Activated T-cell treated with anti-CD3 and anti-CD28 coated beads for 4 hours (primary cell): ENCODE data around the gene NR1H4.
"Not testable (repeated sequence)": the region's sequence is repeated elsewhere in the genome, so short reads cannot be mapped to it uniquely, and the experiment has no call there.

Experiments
- DNase-seq: peaks from one replicate; pipeline ENCODE4 v3.0.0-alpha.2; 2020

The NR1H4 gene

DNA sequence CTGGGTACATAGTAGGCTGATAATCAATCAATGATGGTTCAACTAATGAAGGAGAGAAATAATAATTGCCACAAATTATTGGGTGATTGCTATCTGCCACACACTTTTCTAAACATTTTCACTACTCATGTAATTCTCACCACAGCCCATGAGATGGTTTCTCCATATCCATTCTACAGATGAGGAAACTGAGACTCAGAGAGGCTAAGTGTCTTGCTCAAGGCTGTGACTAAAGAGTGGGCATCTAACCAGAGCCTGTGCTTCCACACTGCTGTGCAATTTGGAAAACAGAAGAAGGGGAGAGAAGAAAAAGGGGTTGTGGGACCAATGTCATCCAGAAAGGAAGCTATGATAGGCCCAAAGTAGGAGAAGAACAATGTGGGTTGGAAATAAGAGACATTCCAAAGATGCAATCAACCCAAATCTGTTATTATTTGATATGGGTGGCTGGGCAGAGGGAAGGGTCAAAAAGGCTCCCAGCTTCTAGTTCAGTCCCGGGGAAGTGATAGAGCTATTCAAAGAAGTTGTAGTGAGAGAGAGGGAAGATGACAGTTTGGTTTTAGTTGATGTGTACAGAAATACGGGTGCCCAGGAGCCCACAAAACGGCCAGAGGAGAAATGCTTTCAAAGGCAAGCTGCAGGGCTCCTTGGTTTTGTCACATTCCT is 483 bp upstream of the NR1H4 start:
- DNase-seq: no peak

DNA sequence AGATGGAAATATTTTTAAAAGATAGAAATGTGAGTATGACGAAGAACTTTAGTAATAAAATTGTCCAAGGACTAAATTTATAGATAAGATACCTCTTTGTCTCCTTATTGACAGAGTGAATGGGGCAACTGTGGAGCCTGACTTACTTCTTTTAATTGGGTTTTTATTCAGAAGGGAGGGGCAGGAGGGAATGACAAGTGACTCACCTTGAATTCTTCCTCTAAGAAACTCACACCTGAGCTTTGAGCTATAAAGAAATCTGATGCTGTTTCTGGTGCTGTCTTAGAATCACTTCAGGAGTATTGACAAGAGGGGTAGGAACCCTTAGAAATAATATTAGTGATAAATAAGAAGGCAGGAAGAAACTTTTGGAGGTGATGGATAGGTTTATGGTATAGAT is 951 bp downstream of the NR1H4 start:
- no peak for DNase-seq

DNA sequence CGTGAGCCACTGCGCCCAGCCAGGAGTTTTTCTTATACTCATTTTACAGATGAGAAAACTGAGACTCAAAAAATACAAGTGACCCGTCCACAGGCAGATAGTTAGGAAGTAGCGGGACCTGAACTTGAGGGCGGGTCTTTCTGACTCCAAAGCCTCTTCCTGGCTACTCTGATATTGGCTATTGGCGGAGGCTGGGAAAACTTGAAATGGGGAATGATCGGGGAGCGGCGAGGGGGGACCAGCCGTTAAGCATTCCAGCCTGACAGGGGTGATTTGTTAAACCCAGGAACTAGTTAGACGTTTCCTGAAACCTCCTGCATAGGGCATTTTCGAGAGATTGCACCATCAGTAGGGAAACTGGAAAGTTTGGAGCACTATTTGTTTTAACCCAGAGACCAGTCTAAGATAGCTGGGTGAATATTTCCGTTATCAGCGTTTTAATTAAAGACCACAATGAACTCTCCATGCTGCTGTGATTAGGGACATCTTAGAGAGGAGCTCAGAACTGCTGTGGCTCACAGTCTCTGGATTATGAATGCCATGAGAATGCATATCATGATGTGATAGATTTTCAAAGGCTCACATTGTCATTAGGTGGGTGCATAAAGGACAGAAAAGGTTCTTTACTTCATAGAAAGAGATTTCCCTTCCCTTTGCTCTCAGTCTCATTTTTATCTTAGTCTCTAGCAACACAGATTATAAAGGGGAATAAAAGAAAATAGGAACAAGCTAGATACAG is 2.5 kb downstream of the NR1H4 start:
- DNase-seq: no peak

DNA sequence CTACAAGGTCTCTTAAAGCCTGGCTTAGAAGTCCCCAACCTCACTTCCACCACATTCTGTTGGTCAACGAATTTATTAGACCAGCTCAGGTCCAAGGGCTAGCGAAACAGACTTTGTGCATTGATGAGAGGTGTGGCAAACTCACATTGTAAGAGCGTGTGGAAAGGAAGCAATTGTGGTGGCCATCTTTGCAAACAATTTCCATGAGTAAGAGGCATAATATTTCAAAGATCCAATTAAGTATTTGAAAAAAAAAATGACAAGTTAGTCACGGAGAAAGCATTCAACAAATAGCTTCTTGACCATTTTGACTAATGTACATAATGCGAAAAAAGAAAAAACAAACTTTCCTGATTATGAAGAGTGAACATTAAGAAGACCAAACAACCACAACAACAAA is 7.4 kb downstream of the NR1H4 start:
- DNase-seq: no peak

DNA sequence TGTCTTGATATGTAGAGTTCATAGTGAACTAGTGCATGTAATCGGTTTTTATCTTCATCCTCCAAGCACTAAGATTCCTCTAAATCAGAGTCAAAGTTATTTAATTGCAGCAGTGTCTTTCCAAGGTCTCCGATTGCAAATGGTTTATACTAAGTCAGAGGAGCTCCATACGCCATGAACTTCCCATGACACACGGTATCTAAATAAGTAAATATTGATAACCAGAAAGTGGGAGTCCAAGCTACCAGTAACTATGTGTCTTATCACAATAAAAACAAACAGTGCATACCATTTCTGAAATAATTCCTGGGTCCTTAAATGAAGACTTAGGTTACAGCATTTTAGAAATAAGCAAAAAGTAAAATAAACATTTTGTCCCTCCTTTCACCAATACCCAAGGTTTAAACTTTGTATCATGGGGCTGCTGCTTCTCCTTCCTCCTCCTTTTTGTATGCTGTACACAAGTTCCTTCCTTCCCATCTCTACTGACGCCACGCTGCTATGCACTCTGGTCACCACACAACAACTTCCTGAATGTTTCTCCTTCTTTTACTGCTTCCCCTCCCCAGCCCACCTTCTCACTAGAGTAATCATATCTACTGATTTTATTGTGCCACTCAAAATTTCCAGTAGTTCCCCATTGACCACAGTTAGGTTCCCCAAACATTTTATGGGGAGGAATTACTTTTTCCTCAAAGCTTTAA is 10.7 kb downstream of the NR1H4 start:
- DNase-seq: no peak

DNA sequence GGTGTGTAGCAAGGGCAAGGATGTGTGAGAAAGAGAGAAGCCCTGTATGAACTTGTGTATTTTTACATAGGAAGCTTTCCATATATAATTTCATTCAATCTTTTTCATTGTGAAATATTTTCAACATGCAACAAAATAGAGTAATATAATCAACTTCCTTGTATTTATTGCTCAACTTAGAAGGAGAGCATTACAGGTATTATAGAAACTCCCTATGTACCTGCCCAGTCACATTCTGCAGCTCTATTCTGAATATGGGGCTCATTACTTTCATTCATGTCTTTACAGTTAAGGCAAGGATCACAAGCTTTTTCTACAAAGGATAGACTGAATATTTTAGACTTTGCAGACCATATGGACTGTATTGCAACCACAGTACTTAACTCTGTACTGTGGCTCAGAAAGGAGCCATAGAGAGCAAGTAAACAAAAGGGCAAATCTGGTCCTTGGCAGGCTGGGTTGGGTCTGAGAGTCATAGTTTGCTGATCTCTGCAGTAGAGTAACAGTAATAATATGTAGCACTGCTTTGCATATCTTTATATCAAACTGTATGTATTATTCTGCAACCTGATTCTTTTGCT is 11.3 kb downstream of the NR1H4 start:
- DNase-seq: no peak

DNA sequence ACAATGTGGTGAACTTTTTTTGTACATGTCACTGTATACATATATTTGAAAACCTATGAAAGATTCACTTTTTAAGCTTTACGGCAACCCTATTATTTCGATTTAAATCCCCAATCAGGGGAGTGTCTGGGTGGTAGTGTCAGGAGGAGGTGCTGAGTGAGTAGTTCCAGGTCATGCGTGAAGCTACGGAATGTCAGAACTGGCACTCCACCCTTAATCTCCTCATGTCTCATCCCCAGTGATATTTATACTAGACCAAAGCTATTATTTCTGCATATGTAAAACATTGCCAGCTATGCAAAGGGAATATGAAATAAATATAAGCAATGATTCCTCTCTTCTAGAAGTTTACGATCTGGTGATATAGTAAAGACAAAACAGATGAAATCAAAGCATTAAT is 12.3 kb downstream of the NR1H4 start:
- DNase-seq: no peak

DNA sequence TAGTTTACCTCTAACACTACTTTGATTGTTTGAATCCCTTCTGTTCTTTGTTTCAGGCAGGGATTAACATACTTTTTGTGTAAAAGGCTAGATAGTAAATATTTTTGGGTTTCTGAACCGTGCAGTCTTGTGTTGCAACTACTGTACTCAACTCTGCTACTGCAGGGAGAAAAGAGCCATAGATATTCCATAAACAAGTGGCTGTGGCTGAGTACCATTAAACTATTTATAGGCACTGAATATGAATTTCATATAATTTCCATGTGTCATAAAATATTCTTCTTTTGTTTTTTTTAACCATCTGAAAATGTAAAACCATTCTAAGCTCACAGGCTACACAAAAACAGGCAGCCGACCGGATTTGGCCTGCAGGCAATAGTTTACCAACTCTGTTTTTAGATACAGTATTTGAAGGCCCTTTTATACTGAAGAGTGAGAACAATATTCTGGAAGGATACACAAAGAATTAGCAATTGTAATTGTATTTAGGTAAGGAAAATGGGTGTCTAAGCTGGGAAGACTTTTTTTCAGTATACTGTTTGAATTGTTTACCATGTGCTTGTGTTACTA is 15.7 kb downstream of the NR1H4 start:
- no peak for DNase-seq

DNA sequence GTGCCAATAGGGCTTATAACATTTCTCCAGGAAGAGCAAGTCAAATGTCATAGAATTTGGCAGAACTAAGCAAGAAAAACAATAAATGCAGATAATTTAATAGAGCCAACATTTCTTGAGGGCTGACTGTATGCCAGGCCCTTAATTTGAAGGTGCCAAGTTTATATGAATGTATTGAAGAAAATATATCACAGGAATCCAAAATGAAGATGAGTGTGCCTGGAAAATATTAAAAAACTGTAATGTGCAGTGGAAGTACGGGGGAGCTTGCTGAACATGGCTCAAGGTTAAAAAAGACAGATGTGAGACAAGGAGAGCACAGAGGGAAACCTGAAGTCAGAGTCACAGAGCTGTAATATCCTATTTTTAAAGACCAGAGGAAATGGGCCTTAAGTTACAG is 16.4 kb downstream of the NR1H4 start:
- no peak for DNase-seq

DNA sequence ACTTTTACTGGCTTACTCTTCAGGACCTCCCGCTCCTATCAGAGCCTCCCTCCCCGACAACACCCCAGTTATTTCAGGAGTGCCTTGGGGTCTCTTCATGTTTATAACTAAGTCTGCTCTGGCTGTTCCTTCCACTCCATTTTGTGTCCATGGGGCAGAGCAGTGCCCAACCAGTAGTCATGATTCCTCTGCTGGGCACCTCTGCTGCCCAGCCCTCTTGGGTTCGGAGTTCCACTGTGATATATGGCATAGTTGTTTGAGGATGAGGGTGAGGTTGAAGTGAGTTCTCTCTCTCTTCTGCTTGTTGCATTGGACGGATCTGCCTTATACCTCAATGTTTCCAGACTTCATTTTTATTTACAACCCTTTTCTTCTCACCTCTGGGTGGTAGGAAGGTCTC is 17.4 kb downstream of the NR1H4 start:
- no peak for DNase-seq

DNA sequence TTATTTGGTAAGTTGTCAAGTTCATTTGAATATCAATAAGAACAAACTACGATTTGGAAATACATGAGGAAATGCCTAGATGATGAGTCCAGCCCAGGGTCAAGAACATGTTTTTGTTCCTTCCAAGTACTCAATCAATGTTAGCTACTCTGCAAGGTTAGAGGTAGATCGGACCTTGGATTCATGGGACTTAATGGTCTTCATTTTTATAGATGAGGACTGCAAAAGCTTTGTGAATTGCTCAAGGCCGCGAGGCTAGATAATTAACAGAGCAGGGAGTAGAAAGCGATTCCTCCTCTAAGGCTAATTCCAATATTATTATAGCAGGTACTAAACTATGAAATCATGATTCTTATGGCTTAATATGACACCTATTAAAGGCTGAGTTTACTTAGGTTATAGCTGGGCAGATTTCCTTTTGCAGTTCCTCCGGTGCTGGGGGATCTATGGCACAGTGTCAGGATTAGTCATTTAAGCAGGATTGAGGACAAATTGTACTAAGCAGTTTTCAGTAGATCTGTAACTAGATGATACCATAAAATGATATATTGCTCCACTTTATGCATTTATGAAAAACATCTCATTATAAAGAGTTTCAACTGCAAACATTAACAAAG is 19.8 kb downstream of the NR1H4 start:
- DNase-seq: no peak

DNA sequence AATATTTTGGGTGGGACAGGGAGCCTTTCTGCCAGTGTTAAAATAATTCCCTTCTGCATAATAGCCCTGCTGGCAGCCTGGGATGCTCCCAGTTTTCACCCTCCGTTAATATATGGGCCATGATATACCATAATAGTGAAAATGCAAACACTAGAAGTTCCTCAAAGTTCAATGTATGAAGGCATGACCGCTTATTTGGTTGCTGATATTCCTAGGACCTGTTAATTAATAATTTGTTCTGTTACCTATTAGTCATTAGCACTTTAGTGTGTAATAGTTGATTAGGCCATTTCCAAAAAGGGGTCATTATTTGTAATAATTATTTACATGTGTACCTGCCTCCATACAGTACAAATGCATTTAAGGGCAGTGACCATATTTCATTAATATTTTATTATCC is 20.4 kb downstream of the NR1H4 start:
- no peak for DNase-seq

DNA sequence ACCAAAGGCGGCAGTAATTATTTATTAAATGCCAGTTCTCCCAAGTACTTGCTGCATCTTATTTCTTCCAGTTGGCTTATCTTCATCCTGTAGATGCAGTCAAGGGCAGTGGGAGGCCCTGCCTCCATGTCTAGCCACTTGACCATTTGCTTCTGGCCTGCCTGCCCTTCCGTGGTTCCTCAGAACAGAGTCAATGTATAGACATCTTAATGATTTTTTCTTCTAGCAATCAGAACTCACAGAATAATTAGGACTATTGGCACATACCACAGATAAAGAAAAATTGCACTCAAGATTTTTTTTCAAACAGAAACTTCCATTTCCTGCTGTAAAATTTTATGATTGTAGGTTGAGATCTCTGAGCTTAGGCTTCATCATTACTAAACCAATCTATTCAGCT is 20.9 kb downstream of the NR1H4 start:
- DNase-seq: no peak

DNA sequence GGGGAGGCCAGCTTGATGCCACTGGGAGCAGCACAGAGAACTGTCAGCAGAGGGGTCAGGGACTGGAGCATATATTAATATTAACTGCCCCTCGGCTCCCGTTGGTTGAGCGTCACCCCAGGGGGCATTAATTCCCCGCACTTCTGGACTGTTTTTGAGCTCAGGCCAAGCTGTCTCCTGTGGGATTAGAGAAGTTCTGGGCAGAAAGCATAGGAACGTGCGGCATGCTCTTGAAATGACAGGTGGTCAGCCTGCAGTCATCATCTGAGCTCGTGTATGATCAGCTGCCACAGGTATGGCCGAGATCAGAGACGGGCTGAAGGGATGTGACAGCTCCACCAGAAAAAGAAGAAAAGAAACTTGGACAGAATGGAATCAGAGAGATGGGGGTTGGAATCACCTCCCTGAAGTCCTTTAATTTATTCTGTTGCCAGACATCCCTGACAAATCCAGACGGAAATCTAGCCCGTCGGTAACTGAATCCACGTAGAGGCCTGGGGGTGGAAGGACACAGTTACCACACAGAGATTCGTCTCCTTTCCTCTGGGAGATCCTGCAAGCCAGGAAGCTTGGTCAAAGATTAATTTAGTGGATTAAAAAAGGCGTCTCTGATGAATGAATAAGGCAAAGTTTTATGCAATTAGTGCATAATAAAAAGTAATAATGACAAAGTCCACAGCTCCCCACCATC is 23.6 kb downstream of the NR1H4 start:
- DNase-seq: no peak

DNA sequence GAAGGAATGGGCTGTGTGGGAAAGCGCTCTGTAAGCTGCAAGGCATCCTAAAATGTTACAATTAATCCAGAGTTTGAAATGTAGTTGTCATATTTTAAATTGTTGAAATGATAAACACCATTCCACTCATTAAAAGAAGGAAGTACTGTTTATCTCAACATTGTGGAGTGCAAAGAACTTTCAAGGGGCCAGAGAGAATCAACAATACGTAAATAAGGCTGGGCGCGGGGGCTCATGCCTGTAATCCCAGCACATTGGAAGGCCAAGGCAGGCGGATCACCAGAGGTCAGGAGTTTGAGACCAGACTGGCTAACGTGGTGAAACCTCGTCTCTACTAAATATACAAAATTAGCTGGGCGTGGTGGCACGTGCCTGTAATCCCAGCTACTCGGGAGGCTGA is 24.5 kb downstream of the NR1H4 start:
- DNase-seq: no peak

DNA sequence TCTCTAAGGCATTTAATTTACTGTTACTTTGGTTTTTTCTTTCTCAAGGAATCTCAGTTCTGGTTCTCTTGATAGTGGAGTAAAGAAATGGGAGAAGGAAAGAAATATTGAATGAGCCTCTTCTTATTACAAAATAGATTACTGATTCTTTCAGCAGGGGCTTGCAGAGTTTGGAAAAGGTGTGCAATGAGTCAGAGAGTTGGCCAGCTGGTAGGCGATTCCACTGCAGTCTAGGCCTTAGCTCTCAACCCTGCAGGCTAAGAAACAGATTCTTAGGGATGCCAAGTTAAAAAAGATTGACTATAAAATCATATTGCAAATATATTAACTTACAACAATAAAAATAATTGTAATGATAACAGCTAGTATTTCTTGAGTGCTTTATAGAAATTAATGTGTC is 25.8 kb downstream of the NR1H4 start:
- no peak for DNase-seq

DNA sequence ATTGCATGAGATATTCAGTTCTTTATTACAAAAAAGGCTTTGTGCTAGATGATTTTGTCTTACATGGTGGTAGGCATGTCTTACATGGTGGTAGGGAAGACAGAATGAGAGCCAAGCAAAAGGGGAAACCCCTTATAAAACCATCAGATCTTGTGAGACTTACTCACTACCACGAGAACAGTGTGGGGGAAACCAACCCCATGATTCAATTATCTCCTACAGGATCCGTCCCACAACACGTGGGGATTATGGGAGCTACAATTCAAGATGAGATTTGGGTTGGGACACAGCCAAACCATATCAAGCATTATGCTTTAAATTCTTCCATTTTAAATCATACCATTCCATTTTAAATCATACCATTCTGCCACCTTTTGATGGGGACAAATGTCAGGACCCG is 29.1 kb downstream of the NR1H4 start:
- DNase-seq: not testable (repeated sequence)

DNA sequence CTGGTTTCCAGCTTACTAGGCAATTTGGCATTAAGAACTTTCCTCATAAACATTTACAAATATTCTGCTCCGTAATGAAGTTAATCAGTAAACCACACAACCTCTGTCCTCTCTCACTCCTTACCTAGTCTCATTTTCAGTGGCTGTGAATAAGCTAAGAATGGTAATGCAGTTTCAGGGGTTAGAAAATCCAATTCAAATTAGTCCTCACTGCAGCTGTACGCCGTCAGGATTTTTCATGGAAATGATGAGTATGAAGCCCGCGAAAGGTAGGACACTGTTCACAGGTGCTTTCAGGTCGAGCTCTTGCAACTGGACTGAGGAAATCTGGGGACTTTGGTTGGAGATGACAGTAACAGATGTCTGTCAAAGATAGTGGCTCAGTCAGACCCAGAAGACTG is 29.6 kb downstream of the NR1H4 start:
- DNase-seq: no peak

DNA sequence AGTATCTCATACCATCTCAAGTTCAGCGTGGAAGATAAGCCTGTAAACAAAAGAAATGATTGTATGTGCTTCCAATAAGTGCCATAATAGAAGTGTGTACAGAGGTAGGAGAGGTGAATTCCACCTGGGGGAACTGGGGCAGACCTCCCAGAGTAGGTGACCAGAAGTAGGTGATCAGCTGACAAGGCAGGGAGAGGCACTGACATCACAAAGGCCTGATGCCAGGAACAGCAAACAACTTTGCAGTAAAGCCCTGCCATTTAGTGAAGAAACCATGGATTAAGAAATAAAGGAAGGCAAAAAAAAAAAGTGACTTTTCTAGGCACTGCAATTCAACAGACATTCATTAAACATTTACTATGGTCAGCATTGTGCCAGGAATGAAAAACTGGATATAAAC is 31.1 kb downstream of the NR1H4 start:
- no peak for DNase-seq

DNA sequence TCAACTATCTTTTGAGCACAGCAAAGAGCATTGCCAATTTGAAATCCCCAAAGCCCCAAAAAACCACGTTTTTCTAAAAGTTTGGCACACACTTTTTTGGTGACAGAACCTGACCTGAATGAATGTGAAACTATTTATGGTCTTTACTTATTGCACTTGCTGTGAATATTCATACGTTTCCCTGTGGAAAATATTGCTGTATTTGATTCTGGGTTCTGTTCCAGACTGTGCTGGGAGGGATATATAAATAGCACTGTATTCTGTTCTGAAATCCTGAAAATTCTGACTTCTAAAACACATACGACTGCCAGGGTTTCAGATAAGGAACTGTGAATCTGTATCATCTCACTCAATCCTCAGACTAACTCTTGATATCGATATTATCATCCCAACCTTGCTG is 35.1 kb downstream of the NR1H4 start:
- no peak for DNase-seq

DNA sequence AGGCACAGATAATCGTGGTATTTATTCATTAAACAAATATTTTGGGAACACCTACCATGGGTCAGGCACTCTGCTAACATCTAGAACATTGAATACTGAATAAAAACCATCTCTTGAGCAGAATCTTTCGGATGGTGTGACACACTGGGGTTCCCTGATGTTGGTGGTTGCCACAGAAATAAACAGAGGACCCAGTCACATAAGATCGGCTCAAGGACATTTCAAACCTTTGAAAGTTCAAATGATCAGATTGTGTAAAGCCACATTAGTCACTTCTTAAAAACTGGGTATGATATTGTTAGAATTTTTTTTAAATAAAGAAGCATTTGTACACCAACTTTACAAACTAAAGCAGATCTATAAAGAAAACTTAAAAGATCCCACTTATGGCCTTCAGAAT is 39.0 kb downstream of the NR1H4 start:
- no peak for DNase-seq

DNA sequence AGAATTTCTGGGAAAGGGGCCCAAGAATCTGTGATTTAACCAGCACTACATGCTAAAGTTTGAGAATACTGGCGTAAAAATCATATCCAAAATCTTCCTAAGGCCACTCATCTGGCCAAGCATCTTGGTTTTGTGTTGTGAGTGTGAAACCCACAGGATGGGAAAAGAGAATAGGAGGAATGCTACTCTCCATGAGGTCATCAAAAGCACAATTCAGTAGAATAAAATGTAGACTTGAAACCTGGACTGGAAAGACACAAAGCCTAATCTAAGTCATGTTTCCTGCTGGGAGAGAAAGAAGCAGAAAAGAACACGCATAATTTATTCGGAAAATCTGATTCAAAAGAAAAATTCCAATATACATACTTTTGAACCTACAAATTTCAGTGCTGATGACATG is 42.3 kb downstream of the NR1H4 start:
- DNase-seq: no peak

DNA sequence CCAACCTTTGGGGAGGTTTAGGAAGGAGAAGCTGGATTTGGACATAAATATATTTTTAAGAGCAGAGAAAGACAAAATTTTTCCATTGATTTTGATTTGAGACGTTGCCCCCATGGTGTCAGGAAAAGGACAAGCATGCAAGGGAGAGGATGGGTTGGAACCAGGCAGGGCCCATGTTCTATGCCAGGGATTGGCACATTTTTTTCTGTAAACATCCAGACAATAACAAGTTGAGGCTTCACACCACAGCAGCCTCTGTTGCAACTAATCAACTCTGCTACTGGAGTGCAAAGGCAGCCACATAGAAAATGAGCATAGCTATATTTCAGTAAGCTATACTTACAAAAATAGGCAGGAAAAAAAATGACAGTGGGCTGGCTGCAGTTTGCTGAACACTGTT is 44.7 kb downstream of the NR1H4 start:
- no peak for DNase-seq
